NCI-H82 (cell line): Measurements from ENCODE around the gene RAB6D.
"Not testable (repeated sequence)": the region's sequence is repeated elsewhere in the genome, so short reads cannot be mapped to it uniquely, and the experiment has no call there.

Source experiments
- DNase-seq: peaks from one replicate; lab custom pipeline; 2025; lab: John Stamatoyannopoulos, UW

The RAB6D gene

GRCh38 chr2:131365452-131365851 is 1.5 kb upstream of the RAB6D start:
- no peak for DNase-seq

GRCh38 chr2:131363213-131363612 is 755 bp downstream of the RAB6D start:
- DNase-seq, result not testable (repeated sequence)

- DNase-seq, result peak; percentile 6
Observed at GRCh38 chr2:131361773-131362172, 2.2 kb downstream of the RAB6D start.

- not testable (repeated sequence) for DNase-seq
Observed at GRCh38 chr2:131353167-131353697, 10.7 kb downstream of the RAB6D start.

GRCh38 chr2:131349021-131349420 is 14.9 kb downstream of the RAB6D start:
- no peak for DNase-seq

GRCh38 chr2:131347035-131347434 is 16.9 kb downstream of the RAB6D start:
- DNase-seq, result peak; percentile 25

GRCh38 chr2:131339307-131339706 is 24.7 kb downstream of the RAB6D start:
- DNase-seq, result not testable (repeated sequence)

GRCh38 chr2:131335319-131335718 is 28.6 kb downstream of the RAB6D start:
- DNase-seq, result peak; percentile 69

- not testable (repeated sequence) for DNase-seq
Observed at GRCh38 chr2:131332709-131333108, 31.3 kb downstream of the RAB6D start.

- peak; percentile 42 for DNase-seq
Observed at GRCh38 chr2:131331000-131331399, 33.0 kb downstream of the RAB6D start.

GRCh38 chr2:131322209-131322608 is 41.8 kb downstream of the RAB6D start:
- no peak for DNase-seq

- DNase-seq, result not testable (repeated sequence)
Observed at GRCh38 chr2:131321344-131321743, 42.6 kb downstream of the RAB6D start.

GRCh38 chr2:131311001-131311400 is 53.0 kb downstream of the RAB6D start:
- DNase-seq, result not testable (repeated sequence)
